Cardiac fibroblast (primary cell): ENCODE measurements around the gene ZNF853.
A peak's percentile ranks its signal among the peaks of the same experiment; 100 is the strongest.

ENCODE experiments used
- DNase-seq, 2 donors: peaks; one replicate each; pipeline versions ENCODE4 v3.0.0 to v3.0.0-alpha.2; 2010; ENCODE audit warnings: low read depth in 2 of 2
- H3K4me3 ChIP-seq, 2 donors: replicated peaks in 1 of 2; 1 replicate in 1 of 2; 2 replicates in 1 of 2; pipeline ENCODE4 v1.5.1; 2011; ENCODE audit warnings: low read depth in 2 of 2, low read length in 2 of 2, mild to moderate bottlenecking in 2 of 2, moderate library complexity in 1 of 2
- CTCF ChIP-seq: IDR thresholded peaks from one replicate; pipeline ENCODE4 v1.5.1; 2011; ENCODE audit warnings: low read depth, mild to moderate bottlenecking, low read length, inconsistent platforms

The ZNF853 gene

GRCh38 chr7:6614953-6615722 lies at the start of gene ZNF853:
ZNF853 (plus strand) TSS chr7:6615610; CDS start chr7:6616175, 565 bp downstream.
- TF ChIP-seq CTCF: no peak
- peak within 1 kb of the TSS; percentile 21 to 45 for H3K4me3 ChIP-seq
- no peak for DNase-seq

DNA sequence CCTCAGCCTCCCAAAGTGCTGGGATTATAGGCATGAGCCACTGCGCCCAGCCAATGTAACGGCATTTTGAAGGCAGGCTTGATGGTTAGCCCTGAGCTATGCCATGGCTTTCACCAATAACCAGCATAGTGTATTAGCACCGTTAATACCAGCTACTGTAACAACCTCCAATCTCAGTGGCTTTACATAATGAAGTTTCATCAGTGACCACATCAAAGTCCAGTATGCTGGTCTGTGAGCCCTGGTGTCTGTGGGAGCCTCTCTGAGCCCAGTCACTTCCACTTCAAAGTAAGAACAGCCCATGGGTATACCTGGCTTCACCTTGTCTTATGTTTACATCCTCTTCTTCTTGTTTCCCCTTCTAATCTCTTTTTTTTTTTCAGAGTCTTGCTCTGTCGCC lies 49.8 kb upstream of the ZNF853 start:
- TF ChIP-seq CTCF: no peak
- DNase-seq: no peak
- no peak overlapping the region for H3K4me3 ChIP-seq

GRCh38 chr7:6567886-6568285 lies 47.5 kb upstream of the ZNF853 start:
- no peak for TF ChIP-seq CTCF
- H3K4me3 ChIP-seq: no peak overlapping the region
- no peak for DNase-seq

GRCh38 chr7:6571160-6571779 lies 44.1 kb upstream of the ZNF853 start:
- peak in 1 of 2 donors; percentile 13 for DNase-seq
- no peak for TF ChIP-seq CTCF
- no peak overlapping the region for H3K4me3 ChIP-seq

DNA sequence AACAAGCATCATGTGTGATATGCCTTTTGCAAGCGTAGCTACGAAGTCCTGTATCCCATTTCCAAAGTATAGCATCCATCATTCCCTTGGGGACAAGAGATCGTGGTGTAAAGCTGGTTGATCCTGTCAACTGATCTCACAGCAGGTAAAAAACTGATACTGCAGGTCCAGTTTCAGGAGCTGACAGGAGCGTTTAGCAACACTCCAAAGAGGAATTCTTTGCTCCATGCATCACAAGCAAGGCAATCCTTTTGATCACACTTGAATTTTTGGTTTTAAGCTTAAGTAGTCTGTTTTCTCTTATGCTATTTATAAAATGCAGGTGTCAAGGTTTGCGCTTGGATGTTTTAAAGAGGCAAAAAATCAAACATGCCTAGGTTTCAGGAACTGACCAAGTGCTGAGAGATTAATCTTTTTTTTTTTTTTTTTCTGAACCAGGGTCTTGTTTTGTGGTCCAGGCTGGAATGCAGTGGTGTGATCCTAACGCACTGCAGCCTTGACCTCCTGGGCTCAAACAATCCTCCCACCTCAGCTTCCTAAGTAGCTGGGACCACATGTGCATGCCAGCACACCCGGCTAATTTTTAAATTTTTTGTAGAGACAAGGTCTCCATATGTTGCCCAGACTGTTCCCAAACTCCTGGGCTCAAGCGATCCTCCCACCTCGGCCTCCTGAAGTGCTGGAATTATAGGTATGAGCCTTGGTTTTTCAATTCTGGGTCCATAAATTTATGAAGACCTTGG lies 40.0 kb upstream of the ZNF853 start:
- DNase-seq: no peak
- no peak overlapping the region for H3K4me3 ChIP-seq
- no peak for TF ChIP-seq CTCF

- TF ChIP-seq CTCF: no peak
- no peak for DNase-seq
- H3K4me3 ChIP-seq: peak overlapping the region in 1 of 2 donors; percentile 46
These were observed 39.2 kb upstream of the ZNF853 start for GRCh38 chr7:6576024-6576866.

DNA sequence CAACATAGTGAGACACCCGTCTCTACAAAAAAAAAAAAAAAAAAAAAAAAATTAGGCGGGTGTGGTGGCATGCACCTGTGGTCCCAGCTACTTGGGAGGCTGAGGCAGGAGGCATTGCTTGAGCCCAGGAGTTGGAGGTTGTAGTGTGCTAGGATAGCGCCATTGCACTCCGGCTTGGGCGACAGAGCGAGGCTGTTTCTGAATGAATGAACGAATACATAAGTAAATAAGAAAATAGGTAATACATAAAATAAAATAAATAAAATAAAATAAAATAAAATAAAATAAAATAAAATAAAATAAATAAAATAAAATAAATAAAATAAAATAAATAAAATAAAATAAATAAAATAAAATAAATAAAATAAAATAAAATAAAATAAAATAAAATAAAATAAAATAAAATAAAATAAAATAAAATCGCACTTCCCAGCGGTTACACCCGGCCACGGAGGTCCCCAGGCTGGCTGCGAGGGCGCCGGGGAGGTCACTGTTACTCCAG lies 38.5 kb upstream of the ZNF853 start:
- peak overlapping the region; percentile 70 to 74 for H3K4me3 ChIP-seq
- DNase-seq: peak in 1 of 2 donors; percentile 12
